Sciatic nerve (tissue), 2 donors: ENCODE measurements around the gene HOXC6. TPM values are rescaled to one million over a fixed set of nuclear protein-coding genes. Genes with fewer than 3 reads are reported as not detected.
"Not testable (repeated sequence)": the region's sequence is repeated elsewhere in the genome, so short reads cannot be mapped to it uniquely, and the experiment has no call there.

Source experiments
- ATAC-seq: fragments of 200-7000 bp; cut with Tn5 transposase; one replicate; pipeline ENCODE4 v1.9.1; 2020; ENCODE audit warnings: mild to moderate bottlenecking, moderate library complexity
- DNase-seq: peaks from one replicate; pipeline ENCODE4 v3.0.0-alpha.2; 2020; ENCODE audit warnings: low spot score
- intact Hi-C: fragments of 100-400 bp; cut with DNase I; formaldehyde crosslinking; loops from one replicate; pipeline ENCODE4 v1.14.2; 2022
- total RNA-seq: library from RNA; stranded (reverse); fragmentation: NEBNext Ultra II Directional; extraction: Animal tissue kit (Norgen Biotek cat#: 25700); gene quantifications from one replicate; pipeline ENCODE4 v1.2.1, GENCODE V29; 2021
- donor health status: DM: no; HTN: no; CAD: no.
- donor health status: DM: no; HTN: no; CAD: no.

HOXC6 gene
- total RNA-seq, 1 donor from 2014 or later = 35.3 TPM

DNA sequence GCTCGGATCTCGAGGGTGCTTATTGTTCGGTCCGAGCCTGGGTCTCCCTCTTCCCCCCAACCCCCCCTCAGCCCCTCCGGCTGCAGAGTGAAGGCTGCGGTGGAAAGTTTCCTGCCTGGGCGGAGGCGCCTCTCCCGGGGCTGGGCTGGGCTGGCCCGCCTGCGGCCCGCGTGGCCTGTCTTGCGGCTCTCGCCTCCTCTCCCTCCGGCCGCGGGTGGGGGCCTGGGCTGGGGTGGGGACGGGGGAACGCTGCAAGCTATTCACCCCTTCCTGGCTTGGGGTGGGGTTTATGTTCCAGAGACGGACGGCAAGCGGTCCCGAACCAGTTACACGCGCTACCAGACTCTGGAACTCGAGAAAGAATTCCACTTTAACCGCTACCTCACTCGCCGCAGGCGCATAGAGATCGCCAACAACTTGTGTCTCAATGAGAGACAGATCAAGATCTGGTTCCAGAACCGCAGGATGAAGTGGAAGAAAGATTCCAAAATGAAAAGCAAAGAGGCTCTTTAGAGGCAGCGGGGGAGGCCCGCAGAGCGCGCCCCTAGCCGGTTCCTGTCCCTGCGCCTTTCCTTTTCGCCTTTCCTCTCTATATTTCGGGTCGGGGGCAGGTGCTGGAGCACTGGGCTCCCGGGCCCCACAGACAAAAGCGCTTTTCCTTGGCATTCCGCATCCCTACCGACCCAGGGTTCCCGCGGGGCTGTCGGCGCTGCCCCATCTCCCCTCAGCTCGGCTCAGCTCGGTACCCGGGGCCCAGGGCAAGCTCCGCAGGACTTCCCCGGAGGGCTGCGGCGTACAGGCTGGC is 5.9 kb downstream of the HOXC6 start:
- no peak for DNase-seq
- intact Hi-C loops = loop anchor here (5.0 kb wide), 1 partner anchor 93 kb away; no protein-coding TSS in a partner anchor
- ATAC-seq = peak; percentile 48

GRCh38 chr12:54034785-54035310 is 6.6 kb downstream of the HOXC6 start:
- ATAC-seq (no peak), DNase-seq (no peak)
- intact Hi-C loops = loop anchor here (5.0 kb wide), 1 partner anchor 92 kb away; no protein-coding TSS in a partner anchor

DNA sequence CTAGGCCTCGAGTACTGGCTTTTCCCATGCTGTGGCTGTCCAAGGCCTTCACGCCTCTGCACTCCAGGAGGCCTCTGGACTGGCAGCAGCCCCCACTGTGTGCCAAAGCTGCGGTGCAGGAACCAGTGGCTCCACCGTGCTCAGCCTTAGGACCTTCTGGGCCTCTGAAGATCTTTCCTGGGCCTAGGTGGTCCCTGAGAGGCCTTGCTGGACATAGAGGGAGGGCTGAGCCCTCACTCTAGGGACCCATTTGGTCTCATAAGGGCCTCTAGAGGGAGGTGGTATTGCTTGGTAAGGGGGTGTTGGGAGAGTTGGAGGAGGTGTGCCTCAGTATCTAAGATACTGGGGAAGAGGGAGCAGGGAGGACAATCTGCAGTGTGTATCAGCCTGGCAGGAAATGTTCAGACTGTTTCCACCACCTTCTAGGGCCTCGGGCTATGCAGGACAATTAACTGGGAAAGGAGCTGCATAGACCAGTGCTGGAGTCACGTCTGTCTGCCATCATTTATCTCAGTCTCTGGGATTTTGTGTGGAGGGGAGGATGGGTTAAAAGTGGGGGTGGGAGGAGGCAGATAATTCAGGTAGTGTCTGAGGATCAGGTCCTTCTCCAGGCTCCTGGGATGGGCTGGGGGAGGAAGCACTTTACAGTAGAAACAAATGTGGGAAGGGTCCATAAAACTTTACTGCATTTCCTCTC is 7.5 kb downstream of the HOXC6 start:
- ATAC-seq = no peak
- no peak for DNase-seq
- intact Hi-C loops = no loop called here

DNA sequence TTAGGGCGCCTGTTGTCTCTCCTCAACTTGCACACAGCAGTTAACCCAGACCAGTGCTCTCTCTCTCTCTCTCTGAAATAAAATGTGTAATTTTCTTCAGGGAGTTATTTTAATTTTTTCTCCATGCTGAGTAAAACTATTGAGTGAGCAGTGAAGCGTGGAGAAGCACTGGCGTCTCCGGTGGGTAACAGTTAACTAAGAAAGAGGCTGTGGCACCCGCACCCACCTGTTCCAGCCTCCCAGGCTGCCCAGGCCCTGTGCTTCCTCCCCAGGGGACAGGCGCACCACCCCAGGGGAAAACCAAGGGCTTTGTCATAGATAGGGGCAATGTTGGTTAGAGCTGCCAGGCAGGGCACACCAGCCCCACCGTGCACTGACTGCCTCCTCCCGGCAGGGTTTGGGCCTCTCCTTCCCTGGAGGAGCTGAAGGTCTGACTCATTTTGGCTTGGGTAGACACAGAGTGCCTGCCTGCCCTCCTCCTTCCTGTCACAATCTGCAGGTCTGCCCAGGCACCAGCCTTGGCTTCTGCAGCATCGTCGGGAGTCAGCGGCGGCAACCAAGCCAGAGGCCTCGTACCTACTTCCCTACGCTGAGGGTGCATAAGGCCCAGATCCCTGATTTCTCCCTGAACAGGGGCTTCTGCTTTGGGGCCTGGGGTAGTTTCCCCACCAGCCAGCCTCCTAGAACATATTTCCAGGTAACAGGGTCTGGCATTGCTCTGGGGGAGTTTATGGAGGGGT is 8.6 kb downstream of the HOXC6 start:
- intact Hi-C loops = no loop called here
- no peak for DNase-seq
- no peak for ATAC-seq

DNA sequence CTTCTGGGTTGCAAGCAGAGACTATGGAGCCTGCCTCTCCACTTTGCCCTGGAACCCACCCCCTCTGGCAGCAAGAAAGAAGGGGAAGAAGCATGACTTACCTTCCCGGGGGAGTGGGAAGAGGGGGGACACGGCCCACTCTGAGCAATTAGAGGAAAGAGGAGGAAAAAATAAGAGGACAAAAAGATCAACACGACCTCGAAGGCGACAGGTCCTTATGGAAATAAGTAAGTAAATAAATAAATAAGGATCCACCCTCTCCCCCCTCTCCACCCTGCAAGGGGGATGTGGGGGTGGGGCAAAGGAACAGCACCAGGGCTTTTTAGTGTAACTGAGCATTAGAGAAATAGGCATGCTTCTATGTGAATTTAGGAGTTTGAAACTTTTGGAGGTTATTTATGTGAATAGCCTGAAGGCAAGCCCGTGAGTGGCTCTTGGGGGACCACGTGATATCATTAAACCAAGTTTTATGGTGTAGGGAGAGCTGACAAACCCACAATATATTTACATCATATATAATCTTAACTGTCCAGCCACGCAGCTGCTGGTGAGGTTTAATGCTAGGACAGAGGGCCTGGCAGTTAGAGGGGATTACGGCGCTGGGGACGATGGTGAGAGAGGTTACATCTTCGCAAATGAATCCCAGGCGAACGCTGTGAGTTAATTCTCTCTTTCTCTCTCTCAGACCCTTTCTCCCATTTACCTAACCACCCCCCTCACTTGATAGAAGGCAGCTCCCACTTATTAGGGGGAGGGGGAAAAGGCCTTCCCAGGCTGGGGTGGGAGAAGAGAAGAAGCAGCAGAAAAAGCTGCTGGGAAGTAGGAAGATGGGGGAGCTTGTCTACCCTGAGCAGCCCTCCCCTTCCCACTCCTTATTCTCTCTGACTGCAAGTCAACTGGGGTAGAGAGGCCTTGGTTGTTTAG is 9.4 kb downstream of the HOXC6 start:
- ATAC-seq (no peak), DNase-seq (no peak)
- intact Hi-C loops = no loop called here

GRCh38 chr12:54038284-54038870 is 10.1 kb downstream of the HOXC6 start:
- ATAC-seq = no peak
- intact Hi-C loops = no loop called here
- no peak for DNase-seq

- ATAC-seq (peak; percentile 58), DNase-seq (no peak)
- intact Hi-C loops = no loop called here
Observed at GRCh38 chr12:54038871-54039414, 10.7 kb downstream of the HOXC6 start.

DNA sequence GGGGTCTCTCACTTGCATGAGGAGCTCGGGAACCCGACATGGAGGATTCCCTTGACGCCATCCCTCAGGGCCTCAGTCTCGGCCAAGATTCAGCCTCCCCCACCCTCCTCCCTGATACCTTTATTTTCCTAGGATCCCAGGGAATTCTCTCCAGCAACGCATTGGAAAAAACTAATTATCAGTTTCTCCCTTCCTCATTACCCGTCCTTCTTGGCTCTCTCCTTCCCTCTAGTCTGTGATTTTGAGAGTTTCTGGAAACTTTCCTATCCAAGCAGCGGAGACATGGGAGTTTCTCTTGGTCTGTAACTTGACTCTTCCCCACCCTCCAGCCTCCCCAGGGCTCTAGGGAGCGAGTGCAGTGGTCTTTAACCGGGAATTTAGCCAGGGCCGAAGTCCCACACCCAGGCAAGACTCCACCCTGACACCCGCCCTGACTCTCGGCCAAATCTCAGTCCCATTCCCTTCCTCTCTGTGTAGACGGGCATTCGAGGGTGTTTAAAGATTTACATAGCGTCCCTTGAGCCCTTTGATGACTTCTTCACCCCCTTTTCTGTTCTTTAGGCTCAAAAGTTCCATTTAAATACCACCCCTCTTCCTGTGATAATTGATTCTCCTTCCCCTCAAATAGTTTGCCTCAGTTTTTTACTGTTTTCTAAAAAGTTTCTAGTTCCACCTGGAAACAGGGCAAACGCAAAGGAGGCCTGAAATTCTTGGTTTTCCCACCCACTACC is 11.3 kb downstream of the HOXC6 start:
- intact Hi-C loops = no loop called here
- peak; percentile 82 for ATAC-seq
- DNase-seq = peak; percentile 84

GRCh38 chr12:54040148-54040494 is 11.9 kb downstream of the HOXC6 start:
- intact Hi-C loops = no loop called here
- DNase-seq (peak; percentile 54), ATAC-seq (peak; percentile 78)

DNA sequence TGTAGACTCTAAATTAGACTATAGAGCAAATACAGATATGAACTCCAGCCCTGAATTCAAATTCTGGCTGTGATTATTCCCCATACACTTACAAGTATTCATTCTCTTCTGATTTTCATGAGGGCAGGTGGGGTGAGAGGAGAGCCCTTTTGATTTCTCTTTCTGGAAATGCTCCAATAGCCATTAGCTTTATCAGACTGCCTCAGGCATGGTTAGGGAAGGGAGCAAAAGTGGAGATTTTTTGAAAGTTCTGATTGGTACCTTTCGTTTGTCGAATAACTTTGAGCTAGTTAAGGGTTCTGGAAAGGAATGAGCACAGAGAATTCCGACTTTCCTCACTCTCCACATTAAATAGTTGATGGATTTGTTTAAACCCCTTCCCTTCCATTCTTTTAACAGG is 12.4 kb downstream of the HOXC6 start:
- DNase-seq = no peak
- intact Hi-C loops = no loop called here
- ATAC-seq = no peak

DNA sequence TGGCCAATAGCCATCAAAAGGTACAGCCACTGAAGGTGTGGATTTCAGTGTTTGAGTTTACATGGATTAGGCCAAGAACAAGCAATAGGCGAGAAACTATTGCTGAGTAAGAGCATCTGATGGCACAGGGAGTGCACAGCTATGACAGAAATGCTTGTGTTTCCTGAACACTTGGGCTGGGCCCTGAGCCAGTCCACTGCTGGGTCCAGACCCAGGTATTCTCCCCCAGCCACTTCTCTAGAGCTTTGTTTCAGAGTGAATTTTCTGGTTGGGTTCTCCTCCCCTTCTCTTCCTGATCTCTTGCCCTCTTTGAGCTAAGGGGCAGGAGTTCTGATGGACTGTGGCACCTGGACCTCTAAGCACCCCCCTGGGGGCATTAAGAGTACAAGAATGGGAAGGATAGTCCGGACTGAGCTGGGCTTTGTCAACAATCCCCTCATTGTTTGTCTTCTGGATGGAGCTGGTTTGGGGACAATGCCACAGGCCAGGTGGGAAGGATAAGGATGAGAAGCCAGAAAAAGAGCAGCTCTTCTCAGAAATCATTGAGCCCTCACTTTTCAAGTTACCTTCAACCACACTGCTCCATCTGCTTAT is 13.0 kb downstream of the HOXC6 start:
- no peak for DNase-seq
- ATAC-seq = no peak
- intact Hi-C loops = no loop called here

GRCh38 chr12:54042033-54042432 is 13.8 kb downstream of the HOXC6 start:
- intact Hi-C loops, ATAC-seq: not testable (repeated sequence)

DNA sequence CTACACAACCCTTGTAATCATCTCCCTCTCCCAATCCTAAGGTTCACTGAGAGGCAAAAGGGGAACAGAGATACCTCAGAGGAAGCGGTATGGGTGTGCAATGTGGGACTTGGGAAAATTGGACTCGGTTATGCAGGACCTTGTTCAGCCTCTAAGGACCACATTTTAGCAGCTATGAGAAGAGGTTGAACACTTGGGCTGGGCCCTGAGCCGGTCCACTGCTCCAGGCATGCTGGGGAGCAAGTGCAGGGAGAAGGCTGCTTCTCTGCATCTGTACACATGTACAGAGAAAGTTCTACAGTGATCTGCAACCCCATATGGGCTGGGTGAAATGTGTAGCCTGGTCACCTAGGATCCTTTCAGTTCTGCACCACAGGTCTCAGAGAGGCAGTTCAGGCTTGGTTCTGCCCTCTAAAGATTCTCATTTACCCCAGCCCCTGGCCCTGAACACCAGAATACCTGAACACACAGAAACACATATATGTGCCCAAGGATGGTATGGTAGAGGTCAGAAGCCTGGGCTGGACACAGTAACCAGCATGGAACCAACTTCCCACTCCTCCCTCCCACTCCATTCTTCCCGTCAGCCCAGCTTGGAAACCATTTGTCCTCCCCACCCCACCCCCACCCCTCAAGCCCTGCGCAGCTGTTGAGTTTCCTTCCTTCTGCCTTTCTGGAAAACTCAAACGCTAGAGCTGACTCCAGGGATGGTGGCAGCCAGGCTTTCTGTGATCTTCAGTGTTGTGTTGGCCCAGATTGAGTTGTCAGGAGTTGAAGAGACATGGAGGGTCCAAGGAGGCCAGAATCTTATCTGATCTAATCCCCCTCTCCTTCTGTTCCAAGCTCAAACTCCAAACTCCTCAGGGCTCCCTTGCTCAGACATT is 15.0 kb downstream of the HOXC6 start:
- intact Hi-C loops = no loop called here
- no peak for DNase-seq
- no peak for ATAC-seq

More at GRCh38 chr12:54042033-54042432, 13.8 kb downstream of the HOXC6 start:
- DNase-seq = not testable (repeated sequence)

GRCh38 chr12:54044425-54045103 is 16.3 kb downstream of the HOXC6 start:
- no peak for ATAC-seq
- intact Hi-C loops = no loop called here
- DNase-seq = no peak

DNA sequence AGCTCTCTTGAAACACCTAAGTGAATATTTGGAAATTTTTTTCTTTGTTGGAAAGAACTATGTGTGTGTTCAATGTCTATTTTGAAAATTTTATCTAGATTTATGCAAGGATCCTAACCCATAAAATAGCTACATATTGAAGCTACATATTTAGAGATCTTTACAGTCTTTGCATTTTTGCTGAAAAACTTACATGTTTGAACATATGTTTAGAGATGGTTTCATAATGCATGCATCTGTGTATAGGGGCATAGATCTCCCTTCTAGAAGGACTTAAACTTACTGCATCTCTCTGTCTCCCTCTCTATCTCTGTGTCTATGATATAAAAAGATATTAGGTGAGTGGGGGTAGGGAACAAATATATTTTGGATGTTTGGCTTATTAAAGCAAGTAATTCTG is 17.2 kb downstream of the HOXC6 start:
- DNase-seq (no peak), ATAC-seq (no peak)
- intact Hi-C loops = no loop called here
